GM21825 (cell line): Measurements from ENCODE around the gene HOMER1.

Experiments used
- ATAC-seq: cut with Tn5 transposase; IDR thresholded peaks from one replicate; pipeline ENCODE4 v1.9.1; 2021; ENCODE audit warnings: mild to moderate bottlenecking, moderate library complexity; ENCODE audit not compliant: unreplicated experiment

Gene HOMER1

DNA sequence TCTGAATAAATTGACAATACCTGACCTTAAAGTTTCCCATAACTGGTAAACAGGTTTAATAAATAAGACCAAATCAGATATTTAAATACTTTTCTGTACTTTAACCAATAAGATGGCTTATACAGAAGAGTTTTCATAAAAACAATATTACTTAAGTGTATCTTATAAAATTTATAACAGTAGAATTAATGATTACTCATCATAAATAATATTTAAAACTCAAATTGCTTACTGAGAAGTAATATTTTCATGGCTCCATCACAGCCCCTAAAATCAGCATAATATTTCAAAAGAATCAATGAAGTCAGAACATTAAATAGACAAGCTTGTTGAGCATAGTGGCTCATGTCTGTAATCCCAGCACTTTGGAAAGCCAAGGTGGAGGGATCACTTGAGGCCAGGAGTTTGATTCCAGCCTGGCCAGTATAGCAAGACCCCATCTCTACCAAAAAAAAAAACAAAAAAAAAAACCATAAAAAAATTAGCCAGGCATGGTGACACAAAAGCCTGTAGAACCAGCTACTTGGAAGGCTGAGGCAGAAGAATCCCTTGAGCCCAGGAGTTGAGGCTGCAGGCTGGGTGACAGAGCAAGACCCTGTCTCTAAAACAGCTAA is 23.5 kb downstream of the HOMER1 start:
- ATAC-seq = no peak

DNA sequence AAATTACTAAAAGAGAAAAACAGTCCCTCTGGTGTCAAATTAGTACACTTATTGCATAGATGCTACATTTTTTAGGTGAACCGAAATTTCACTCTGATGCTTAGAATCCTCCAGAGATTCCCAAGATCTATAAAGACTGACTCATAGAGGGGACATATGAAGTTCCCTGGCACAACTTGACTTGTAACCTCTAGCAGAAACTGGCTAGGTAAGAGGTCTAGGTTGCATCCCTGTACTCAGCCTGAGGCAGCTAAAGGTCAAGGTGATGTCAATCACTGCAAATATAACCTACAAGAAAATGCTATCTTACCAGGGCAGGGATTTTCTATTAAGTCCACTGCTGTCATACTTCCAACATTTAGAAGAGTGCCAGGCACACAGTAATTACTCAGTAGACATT is 24.2 kb downstream of the HOMER1 start:
- ATAC-seq = no peak

DNA sequence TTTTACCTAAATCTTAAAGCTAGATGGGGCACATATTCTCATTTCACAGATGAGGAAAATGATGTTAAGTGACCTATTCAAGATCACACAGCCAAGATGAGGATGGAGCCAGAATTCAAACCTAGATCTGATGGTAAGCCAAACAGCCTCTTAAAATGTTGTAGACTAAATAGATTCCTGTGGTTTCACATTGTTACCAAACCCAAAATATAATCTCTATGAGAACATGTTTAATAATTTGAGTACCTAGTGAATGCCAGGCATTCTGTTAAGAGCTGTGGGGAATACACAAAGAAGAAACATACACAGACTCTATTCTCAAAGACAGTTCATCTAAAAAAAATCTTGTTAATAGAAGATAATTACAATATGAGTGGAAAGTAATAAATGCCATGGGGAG is 25.2 kb downstream of the HOMER1 start:
- ATAC-seq = no peak

DNA sequence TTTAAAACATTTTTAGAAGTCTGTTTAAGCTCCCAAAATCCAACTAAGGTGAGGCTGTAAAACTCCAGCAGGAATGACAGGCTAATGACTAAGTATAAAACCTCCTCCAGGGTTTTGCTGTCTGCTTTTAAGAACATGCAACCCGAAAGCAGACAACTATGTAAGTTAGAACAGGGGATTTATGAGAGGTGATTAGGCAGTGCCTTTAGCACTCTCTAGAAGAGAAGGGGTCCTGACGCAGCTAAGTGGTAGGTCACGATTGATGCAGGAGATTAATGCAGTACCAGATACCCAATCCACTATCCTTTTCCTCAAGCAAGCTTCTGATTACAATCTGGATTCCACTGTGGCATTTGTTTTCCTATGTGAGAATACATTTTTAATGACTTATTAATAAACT is 25.9 kb downstream of the HOMER1 start:
- ATAC-seq = no peak

DNA sequence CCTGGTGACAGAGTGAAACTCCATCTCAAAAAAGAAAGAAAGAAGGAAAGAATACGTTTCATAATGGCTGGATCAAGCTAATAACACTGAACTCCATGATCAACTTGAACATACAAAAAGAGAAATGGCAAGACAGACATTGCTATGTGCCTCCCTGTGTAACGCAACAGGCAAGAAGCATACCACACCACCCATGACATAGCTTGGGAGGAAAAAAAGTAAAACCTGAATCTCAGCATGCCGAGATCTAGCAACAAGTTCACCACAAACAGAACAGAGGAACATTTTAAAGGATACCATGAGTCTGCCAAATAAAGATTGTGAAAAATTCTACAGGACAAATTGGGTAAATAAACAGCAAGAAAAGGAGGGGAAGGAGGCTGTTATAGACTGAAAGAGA is 26.7 kb downstream of the HOMER1 start:
- no peak for ATAC-seq

DNA sequence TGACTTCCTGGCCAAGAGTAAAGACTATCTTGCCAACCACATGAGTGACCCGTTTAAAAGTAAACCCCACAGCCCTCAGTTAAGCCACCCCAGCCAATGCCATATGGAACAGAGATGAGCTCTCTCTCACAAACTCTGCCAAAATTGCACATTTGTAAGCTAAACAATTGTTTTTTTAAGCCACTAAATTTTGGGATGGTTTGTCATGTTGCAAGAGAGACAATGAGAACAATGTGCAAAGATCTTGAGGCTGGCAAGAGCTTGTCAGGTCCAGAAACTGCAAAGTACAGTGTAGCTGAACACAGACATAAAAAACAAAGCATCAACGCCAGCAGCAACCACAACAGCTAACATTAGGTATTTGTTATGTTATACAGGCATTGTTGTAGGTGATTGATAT is 27.8 kb downstream of the HOMER1 start:
- no peak for ATAC-seq

DNA sequence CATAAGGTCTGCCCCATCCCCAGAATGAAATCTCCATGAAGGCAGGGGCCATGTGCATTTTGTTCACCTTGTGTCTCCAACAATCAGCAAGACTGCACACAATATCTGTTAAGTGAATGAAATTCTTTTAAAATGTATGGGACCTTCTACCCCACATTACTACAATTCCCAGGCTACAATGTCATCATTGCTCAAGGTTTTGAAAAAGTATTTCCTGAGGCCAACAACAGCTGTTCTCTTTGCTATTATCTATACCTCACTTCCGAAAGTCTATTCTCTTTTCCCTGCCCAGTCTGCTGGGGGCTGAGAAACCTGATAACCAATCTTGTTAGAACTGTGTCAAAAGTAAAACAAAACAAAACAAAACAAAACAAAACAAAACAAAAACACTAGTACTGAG is 29.2 kb downstream of the HOMER1 start:
- ATAC-seq = no peak

DNA sequence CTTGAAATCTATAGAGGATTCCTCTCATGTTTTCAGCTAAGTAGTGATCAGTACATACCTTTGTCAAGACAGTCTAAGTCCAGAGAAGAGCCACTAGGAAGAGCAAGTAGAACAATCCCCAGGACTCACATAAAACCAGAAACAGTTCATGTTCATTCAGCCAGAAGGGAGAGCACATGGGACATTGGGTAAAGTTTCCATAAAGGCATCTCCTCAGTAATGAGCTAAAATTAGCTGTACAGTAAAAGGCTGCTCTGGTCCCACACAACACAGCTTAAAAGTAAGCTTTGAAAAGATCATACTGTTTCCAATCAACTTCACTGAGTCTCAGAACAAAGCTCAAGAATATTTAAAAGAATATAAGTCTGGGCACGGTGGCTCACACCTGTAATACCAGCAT is 32.4 kb downstream of the HOMER1 start:
- no peak for ATAC-seq

DNA sequence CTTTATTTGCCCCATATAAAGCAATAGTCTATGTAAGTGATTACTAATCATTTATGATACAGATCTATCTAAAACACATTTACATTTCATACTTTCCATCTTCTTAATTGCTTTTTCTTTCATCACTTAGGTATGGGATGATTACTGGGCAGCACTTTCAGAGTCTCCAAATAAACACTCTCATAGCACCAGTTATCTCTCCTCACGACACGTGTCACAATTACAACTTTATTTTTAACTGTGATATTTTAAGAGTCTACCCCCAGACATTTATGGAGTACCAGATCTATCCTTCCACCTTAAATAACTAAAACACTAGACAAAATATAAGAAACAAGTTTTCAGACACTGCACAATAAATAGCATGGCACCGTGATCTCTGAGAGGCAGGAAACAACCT is 32.9 kb downstream of the HOMER1 start:
- ATAC-seq = no peak

DNA sequence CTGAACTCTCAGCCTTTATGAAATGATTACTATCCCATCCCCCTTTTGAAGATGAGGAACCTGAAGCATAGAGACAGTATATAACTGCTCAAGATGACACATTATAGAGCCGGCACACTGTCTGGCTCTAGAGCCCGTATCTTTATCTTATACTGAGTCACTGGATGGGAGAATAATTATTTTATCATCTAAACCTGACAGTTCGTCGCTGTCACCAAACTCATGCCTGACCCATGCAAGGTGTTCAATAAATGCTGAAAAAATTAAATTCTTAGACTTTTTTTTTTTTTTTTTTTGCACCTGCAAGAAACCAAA is 38.8 kb downstream of the HOMER1 start:
- no peak for ATAC-seq

DNA sequence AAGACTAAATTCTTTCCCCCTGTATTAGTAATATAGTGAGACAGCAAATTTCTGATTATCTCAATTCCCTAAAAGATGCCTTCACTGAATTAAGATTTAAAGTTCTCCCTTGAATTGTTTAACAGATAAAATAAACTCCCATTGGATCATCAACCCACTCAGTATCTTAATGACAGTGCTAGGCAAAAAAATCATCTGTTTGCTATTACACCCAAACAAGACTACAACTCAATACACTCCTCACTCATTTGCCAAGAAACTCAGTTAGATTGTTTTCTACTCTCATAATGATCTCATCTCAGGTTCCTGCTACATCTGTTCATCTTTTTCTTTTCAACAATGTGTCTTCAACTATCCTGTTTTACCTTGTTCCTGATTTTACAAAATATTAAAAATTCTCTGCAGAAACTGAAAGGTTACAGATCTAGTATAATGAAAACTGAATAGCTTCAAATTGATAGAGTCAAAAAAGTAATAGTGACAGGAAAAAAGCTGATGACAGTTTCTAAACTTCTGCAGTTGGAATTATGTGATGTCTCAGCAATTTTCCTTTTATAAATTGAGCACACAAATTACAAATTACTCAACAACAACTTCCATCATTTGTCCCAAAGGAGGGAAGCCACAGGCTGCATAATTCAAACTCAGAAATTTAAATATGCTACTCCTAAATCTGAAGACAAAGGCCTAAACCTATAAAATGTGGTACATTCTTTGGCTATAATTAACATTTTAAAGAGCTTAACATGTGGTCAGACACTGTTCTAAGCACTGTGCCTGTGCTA is 39.4 kb downstream of the HOMER1 start:
- ATAC-seq = no peak

DNA sequence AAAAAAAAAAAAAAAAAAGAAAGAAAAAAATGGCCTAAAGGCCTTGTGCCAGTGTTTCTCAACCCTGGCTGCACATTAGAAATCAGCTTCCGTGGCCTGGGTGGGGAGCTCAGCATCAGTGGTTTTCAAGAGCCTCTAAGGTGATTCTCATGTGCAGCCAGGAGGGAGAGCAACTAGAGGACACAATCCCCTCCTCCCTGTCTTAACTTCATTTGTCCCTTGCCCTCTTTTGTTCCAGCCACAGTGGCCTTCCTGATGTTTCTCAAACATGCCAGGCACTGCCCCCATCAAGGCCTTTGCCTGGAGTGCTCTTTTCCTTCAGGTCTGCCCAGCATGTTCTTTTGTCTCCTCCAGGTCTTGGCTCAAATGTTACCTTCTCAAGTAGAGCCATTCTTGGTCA is 42.4 kb downstream of the HOMER1 start:
- no peak for ATAC-seq

DNA sequence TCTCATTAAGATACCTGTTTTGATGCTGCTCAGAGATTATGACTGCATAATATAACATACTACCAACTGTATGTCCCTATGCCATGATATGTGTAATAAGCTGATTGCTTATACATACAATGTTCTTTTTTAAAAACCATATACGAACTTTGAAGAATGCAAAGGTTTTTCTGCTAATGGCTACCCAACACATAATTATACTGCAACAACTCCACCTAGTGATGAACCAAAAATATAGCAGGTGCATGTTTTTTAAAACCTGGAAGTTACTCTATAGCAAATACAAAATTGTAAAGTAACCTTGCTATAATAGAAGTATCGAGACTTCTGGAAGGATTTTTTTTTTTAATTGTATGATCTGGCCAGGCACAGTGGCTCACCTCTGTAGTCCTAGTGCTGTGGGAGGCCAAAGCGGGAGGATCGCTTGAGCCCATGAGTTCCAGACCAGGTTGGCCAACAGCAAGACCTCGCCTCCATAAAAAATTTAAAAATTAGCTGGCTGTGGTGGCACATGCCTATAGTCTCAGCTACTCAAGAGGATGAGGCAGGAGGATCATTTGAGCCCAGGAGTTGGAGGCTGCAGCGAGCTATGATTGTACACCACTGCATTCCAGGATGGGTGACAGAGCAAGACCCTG is 49.1 kb downstream of the HOMER1 start:
- no peak for ATAC-seq

DNA sequence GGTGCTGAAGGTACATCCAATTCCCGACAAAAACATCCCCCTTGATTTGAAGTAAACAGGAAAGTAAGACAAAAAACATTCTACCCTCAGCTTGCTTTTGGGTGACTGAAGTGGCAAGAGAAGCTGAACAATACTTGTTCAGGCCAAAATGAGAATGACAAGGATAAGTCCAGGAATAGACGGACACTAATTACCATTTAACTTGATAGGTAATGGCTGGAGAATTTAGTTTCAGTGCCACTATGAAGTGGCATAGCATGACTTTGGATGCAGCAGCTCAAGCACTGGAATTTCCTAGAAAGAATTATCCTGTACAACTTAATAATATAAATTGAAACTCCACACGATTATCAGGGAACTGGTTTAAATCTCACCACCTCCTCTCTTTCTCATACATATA is 49.7 kb downstream of the HOMER1 start:
- no peak for ATAC-seq

DNA sequence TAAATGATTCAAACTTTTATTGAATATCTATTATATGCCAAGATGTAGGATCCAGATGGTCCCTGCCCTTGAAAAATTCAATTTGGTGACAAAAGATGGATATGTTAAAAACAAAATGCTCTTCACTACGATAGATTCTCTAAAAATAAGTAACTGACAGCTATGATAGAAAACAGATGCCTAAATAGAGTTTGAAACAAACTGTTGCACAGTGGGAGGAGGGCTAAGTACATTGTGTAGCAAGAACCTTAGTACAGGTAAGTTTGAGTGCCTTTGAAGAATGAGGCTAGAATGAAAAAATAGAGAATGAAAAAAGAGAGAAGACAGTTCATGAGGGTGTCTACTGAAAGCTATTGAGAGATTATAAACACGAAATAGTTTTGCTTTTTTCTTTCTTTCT is 54.3 kb downstream of the HOMER1 start:
- ATAC-seq = no peak

DNA sequence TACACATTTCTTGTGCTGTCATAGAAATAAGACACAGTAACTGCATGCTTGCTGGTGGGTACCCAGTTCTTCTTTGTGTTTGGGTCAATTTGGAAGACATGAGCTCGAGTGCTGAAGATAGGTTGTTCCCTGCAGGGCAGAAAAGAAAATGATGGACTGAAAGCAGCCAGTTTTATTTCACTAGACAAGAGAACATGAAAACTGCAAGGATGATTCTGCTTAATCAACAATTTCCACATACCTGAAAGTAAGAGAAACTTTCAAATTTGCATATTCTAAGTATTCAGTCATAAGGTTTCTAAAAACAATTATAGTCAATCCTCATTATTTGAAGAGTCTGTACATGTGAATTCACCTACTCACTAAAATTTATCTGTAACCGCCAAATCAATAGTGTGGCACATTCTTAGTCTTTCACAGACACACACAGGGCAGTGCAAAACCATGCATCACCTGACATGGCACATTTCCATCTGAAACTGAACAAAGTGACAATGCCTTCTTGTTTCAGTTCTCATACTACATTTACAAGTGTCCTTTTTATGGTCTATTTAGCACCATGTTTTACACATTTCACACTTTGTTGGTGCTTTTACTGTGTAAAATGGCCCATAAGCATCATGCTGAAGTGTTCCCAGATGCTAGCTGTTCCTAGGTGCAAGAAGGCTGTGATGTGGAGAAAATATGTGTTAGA is 56.9 kb downstream of the HOMER1 start:
- ATAC-seq = peak; percentile 70

DNA sequence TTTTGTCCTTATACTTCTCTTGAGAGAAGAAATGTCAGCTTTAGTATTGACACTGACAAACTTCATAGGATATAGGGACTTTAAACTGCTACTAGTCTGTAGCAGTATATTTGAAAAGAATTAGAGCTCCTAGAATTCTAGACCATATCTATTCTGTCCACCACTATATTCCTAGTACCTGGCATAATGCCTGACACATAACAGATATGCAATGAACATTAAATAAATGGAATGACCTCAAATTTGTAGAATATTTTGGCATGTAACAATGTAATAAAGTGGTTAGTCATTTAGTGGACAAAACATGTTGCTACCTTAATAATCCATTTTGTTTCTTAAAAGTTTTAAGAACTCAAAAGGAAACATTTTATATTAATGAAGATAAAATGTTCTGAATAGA is 57.5 kb downstream of the HOMER1 start:
- no peak for ATAC-seq

DNA sequence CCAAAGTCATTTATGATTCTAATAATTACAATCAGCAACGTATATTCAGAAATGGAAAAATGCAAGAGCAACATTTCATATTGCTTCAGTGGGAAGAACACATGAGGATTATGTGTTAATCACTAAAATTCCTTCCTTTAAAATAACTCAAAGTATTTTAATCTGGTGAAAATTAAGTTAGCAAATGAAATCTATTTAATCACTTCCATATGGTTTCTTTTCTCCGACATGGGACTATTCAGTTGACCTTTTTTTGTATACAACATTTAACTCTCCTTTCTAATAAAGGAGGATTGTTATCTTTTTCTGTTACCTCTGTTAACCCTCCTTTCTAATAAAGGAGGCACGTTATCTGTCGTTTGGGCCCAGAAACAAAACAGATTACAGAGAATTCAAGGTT is 59.9 kb downstream of the HOMER1 start:
- no peak for ATAC-seq

DNA sequence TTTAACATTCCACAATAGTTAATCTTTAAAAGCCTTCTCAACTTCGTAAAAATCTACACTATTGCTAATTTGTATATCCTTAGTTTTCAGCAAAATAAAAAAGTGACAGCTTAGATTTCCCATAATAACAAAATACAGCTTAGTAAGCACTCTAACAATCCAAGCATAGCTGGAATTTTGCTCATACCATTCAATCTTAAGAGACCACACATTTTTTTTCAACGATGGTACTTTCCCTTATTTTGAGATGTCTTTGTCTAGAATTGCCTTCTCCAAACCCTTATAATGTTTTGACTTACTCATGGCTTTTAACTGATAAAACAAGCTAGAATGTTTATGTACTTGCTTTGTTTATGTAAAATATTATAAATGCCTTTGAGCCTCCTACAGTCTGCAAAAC is 65.6 kb downstream of the HOMER1 start:
- no peak for ATAC-seq

DNA sequence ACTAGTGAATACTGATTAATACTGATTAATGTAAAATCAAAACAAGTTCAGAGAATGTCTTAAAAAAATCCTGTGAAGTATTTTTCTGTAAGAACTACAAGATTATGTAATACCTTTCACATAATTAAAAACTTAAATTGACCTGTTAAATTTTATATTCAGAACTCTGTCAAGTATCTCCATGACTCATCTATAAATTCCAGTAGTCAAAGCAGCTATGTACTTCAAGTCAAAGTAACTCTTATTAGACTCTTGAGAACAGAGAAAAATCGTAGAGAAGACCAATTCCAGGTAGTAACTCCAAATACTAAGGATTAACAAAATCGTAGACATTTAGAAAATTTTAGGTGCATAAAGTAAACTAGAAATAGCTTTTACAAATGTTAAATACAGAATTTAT is 77.1 kb downstream of the HOMER1 start:
- ATAC-seq = no peak

DNA sequence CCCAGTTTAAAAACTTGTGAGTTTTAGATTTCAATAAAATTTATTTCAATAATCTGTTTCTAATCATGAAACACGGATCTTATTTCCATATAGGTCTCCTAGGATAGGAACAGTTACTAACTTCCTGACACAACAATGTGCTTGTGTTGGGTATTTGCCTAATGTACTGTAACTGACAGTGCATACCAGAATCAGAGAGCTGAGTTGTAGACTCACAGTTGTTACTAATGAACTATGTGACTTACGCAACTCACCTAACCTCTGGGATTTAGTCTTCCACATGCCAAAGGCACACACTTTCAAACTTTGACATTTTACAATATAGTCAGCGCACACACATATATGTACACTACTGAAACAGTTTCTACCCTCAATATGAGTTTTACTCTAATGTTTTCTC is 77.7 kb downstream of the HOMER1 start:
- no peak for ATAC-seq

DNA sequence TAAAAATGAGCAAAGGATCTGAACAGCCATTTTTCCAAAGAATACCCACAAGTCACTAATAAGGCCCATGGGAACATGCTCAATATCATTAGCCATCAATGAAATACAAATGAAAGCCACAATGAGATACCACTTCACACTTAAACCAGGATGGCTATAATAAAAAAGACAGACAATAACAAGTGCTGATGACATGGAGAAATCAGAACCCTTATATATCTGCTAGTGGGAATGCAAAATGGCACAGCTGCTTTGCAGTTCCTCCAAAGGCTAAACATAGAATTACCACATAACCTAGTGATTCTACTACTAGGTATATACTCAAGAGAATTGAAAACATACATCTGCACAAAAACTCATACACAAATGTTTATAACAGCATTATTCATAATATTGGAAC is 83.7 kb downstream of the HOMER1 start:
- ATAC-seq = no peak
